HTR-8/SVneo (cell line): ENCODE data around the gene EYS.
"Not testable (repeated sequence)": the region's sequence is repeated elsewhere in the genome, so short reads cannot be mapped to it uniquely, and the experiment has no call there.

Experiments
- DNase-seq: peaks from one replicate; pipeline ENCODE4 v3.0.0; 2011; ENCODE audit warnings: low spot score, mixed read lengths; ENCODE audit not compliant: insufficient read length
- FAIRE-seq: peaks from 2 replicates; lab custom pipeline; 2011; peaks lifted over from hg19 to GRCh38; lab: Jason Lieb, UNC

Gene EYS

GRCh38 chr6:64049736-64050135, 1657.3 kb downstream of the EYS start:
- FAIRE-seq (no peak), DNase-seq (no peak)

GRCh38 chr6:64046746-64047208, 1660.2 kb downstream of the EYS start:
- DNase-seq = no peak
- FAIRE-seq = no peak

- FAIRE-seq (no peak), DNase-seq (no peak)
These were observed 1665.7 kb downstream of the EYS start for GRCh38 chr6:64041373-64041772.

GRCh38 chr6:64040113-64040512, 1666.9 kb downstream of the EYS start:
- DNase-seq (no peak), FAIRE-seq (no peak)

- FAIRE-seq (no peak), DNase-seq (no peak)
These were observed 1669.6 kb downstream of the EYS start for GRCh38 chr6:64037427-64037826.

- peak; percentile 21 for DNase-seq
- no peak for FAIRE-seq
These were observed 1671.9 kb downstream of the EYS start for GRCh38 chr6:64034910-64035655.

- DNase-seq (no peak), FAIRE-seq (no peak)
These were observed 1672.7 kb downstream of the EYS start for GRCh38 chr6:64034291-64034690.

- not testable (repeated sequence) for FAIRE-seq, DNase-seq
These were observed 1675.9 kb downstream of the EYS start for GRCh38 chr6:64030950-64031618.

GRCh38 chr6:64023693-64024092, 1683.3 kb downstream of the EYS start:
- no peak for DNase-seq
- FAIRE-seq = no peak

- FAIRE-seq = no peak
- DNase-seq = no peak
These were observed 1692.4 kb downstream of the EYS start for GRCh38 chr6:64014595-64014994.

GRCh38 chr6:64013011-64013410, 1694.0 kb downstream of the EYS start:
- DNase-seq = no peak
- FAIRE-seq = no peak

- peak; percentile 45 for DNase-seq
- FAIRE-seq = no peak
These were observed 1694.5 kb downstream of the EYS start for GRCh38 chr6:64012351-64013001.

GRCh38 chr6:64010666-64011065, 1696.4 kb downstream of the EYS start:
- no peak for FAIRE-seq
- no peak for DNase-seq

GRCh38 chr6:64010010-64010409, 1697.0 kb downstream of the EYS start:
- FAIRE-seq (no peak), DNase-seq (no peak)

GRCh38 chr6:64006246-64006645, 1700.8 kb downstream of the EYS start:
- DNase-seq (no peak), FAIRE-seq (no peak)

GRCh38 chr6:64000818-64001491, 1706.1 kb downstream of the EYS start:
- FAIRE-seq (no peak), DNase-seq (peak; percentile 8)

GRCh38 chr6:63999613-64000012, 1707.4 kb downstream of the EYS start:
- DNase-seq (no peak), FAIRE-seq (no peak)

- DNase-seq (no peak), FAIRE-seq (no peak)
These were observed 1708.0 kb downstream of the EYS start for GRCh38 chr6:63998991-63999390.

- DNase-seq (peak; percentile 3), FAIRE-seq (no peak)
These were observed 1709.3 kb downstream of the EYS start for GRCh38 chr6:63997734-63998133.

GRCh38 chr6:63997221-63997620, 1709.8 kb downstream of the EYS start:
- FAIRE-seq (no peak), DNase-seq (peak; percentile 1)

GRCh38 chr6:63985223-63985622, 1721.8 kb downstream of the EYS start:
- DNase-seq (no peak), FAIRE-seq (no peak)
